Right lobe of liver (tissue), 6 donors: ENCODE results near the gene LPIN3. TPM values are rescaled to one million over a fixed set of nuclear protein-coding genes. Genes with fewer than 3 reads are reported as not detected.

Source experiments
- ATAC-seq, 4 donors: fragments of 200-7000 bp; cut with Tn5 transposase; one replicate each; pipeline ENCODE4 v1.9.1; 2020; ENCODE audit warnings: mild to moderate bottlenecking in 4 of 4, moderate library complexity in 4 of 4
- DNase-seq, 3 donors: peaks; one replicate each; pipeline ENCODE4 v3.0.0-alpha.2; 2020
- H3K27ac ChIP-seq, 3 donors: fragments of 200-600 bp; one replicate each; pipeline ENCODE4 v1.8.0; 2022
- H3K27me3 ChIP-seq, 2 donors: fragments of 200-600 bp; one replicate each; pipeline ENCODE4 v1.8.0; 2022
- H3K36me3 ChIP-seq, 4 donors: fragments of 200-600 bp; sonication (generic) in 1 of 4; one replicate each; pipeline versions ENCODE4 v1.5.1 to v1.8.0; 2017 to 2022; ENCODE audit warnings: control low read depth in 1 of 4
- H3K4me1 ChIP-seq, 4 donors: fragments of 200-600 bp; sonication (generic) in 1 of 4; one replicate each; pipeline versions ENCODE4 v1.5.1 to v1.8.0; 2017 to 2022; ENCODE audit warnings: control low read depth in 1 of 4
- H3K4me3 ChIP-seq, 3 donors: fragments of 200-600 bp; one replicate each; pipeline ENCODE4 v1.8.0; 2022
- H3K9me3 ChIP-seq, 4 donors: fragments of 200-600 bp; sonication (generic) in 1 of 4; one replicate each; pipeline versions ENCODE4 v1.5.1 to v1.8.0; 2017 to 2022; ENCODE audit warnings: control low read depth in 1 of 4
- POLR2A ChIP-seq: fragments of 450-650 bp; IDR thresholded peaks from one replicate; pipeline ENCODE4 v1.6.1; 2017; ENCODE audit warnings: antibody characterized with exemption, mild to moderate bottlenecking
- WGBS: methylation state at CpG from one replicate; pipeline ENCODE4 v1.1.6; 2018; ENCODE audit warnings: low coverage, low lambda C conversion rate; ENCODE audit not compliant: insufficient coverage; ENCODE audit errors: missing lambda C conversion rate; 5-methylcytosine and 5-hydroxymethylcytosine counted together
- intact Hi-C, 2 donors: fragments of 100-400 bp; cut with DNase I; formaldehyde crosslinking; loops; one replicate each; pipeline versions ENCODE4 v1.11.2 to v1.14.1; 2022
- total RNA-seq, 6 experiments: library from RNA; depleted of rRNA in 2 of 6; stranded (reverse); fragments of >200 nt in 2 of 6; fragmentation: NEBNext Ultra II Directional in 3 of 6; extraction: Animal tissue kit (Norgen Biotek cat#: 25700) in 3 of 6; gene quantifications; one replicate each; pipeline versions ENCODE4 v1.1.0 to v1.2.4, GENCODE V29; 2016 to 2023
- TF ChIP-seq, protein P1 (sequence below), 4 donors: fragments of 200-600 bp in 3 of 4; fragments of 450-650 bp in 1 of 4; IDR thresholded peaks; one replicate each; pipeline versions ENCODE4 v1.5.1 to v1.8.0; 2016 to 2022; ENCODE audit warnings: antibody characterized with exemption in 4 of 4, mild to moderate bottlenecking in 2 of 4
- donor health status: DM: no; HTN: yes; CAD: no.
- donor health status: DM: no; HTN: no; CAD: no.
- donor health status: DM: no; HTN: no; CAD: no.
- donor health status: DM: no; HTN: yes; CAD: no.
- donor health status: DM: no; HTN: yes; CAD: no.

Gene LPIN3
- total RNA-seq, 6 experiments from 2014 or later: 8.4 to 44.7 (median 23.4) TPM

DNA sequence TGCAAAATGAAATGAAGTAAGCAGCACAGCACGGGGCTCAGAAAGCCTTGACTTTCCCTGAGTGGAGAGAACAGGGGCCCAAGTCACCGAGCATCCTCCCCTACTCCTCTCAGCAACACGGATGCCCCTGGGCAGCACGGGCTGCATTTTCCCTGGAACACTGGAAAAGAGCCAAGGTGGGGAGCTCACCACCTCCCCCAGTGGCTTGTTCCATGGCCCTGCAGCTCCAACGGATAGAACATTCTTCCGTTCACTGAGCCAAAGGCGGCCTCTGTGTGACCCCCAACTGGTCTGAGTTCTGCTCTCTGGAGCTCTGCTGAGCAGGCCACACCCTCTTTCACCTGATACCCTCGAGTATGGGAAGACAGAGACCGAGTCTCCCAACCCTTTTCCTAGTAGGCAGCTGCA is 46.8 kb downstream of the LPIN3 start:
- DNase-seq (no peak), ATAC-seq (no peak)
- no peaks in the 10 kb centered on the region for H3K9me3 ChIP-seq
- no peak overlapping the region for H3K4me3 ChIP-seq
- H3K27ac ChIP-seq: no peak overlapping the region
- no peaks in the 10 kb centered on the region for H3K4me1 ChIP-seq
- no peaks in the 10 kb centered on the region for H3K27me3 ChIP-seq
- no peaks in the 10 kb centered on the region for H3K36me3 ChIP-seq
- intact Hi-C loops: no loop called here
- WGBS: 19% methylated on average over 4 of the region's 9 CpGs
- TF ChIP-seq, protein P1, sequence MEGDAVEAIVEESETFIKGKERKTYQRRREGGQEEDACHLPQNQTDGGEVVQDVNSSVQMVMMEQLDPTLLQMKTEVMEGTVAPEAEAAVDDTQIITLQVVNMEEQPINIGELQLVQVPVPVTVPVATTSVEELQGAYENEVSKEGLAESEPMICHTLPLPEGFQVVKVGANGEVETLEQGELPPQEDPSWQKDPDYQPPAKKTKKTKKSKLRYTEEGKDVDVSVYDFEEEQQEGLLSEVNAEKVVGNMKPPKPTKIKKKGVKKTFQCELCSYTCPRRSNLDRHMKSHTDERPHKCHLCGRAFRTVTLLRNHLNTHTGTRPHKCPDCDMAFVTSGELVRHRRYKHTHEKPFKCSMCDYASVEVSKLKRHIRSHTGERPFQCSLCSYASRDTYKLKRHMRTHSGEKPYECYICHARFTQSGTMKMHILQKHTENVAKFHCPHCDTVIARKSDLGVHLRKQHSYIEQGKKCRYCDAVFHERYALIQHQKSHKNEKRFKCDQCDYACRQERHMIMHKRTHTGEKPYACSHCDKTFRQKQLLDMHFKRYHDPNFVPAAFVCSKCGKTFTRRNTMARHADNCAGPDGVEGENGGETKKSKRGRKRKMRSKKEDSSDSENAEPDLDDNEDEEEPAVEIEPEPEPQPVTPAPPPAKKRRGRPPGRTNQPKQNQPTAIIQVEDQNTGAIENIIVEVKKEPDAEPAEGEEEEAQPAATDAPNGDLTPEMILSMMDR (IDR thresholded peaks at IDR 0.05): no peak
- no peak for TF ChIP-seq POLR2A

DNA sequence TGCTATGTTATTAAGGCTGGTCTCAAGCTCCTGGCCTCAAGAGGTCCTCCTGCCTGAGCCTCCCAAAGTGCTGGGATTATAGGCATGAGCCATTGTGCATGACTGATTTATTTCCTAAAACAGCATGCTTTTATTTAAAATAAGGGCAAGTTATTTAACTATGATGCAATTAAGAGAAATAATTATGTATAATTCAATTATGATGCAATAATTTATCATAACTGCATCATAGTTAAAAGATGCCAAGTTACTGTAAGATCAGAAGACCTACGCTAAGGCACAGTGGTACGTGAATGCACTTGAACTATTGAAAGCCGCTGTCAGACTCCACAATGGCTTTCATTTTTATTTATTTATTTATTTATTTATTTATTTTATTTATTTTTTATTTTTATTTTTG is 50.3 kb downstream of the LPIN3 start:
- Histone ChIP-seq H3K27ac (no peak overlapping the region), H3K27me3 (no peaks in the 10 kb centered on the region), H3K9me3 (no peaks in the 10 kb centered on the region), H3K4me1 (peaks cover 0 to 5% (median 0%) of the 10 kb centered on the region in 4 donors), H3K36me3 (no peaks in the 10 kb centered on the region), H3K4me3 (no peak overlapping the region)
- DNase-seq (no peak), ATAC-seq (no peak)
- TF ChIP-seq, protein P1 (IDR thresholded peaks at IDR 0.05): no peak
- TF ChIP-seq POLR2A: no peak
- 96% methylated on average over 3 of the region's 3 CpGs for WGBS
- intact Hi-C loops: no loop called here

DNA sequence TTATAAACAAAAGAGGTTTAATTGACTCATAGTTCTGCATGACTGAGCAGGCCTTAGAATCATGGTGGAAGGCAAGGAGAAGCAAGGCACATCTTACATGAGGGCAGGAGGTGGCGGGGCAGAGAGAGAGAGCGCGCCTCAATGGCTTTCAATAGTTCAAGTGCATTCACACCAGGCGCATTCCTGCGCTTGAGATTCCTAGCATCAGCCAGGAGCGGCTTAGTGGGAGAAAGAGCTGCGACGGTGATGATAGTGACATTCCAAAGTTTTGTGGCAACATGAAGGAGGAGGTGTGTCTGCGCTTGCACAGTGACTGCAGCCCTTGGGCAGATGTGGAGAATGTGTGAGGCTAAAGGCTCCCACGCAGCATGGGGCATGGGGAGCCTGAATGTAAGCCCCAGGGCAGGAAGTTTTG is 51.0 kb downstream of the LPIN3 start:
- Histone ChIP-seq H3K4me1 (peaks cover 0 to 5% (median 0%) of the 10 kb centered on the region in 4 donors), H3K36me3 (no peaks in the 10 kb centered on the region), H3K9me3 (no peaks in the 10 kb centered on the region), H3K4me3 (no peak overlapping the region), H3K27ac (no peak overlapping the region), H3K27me3 (no peaks in the 10 kb centered on the region)
- ATAC-seq (no peak), DNase-seq (no peak)
- TF ChIP-seq, protein P1 (IDR thresholded peaks at IDR 0.05): no peak
- no peak for TF ChIP-seq POLR2A
- 94% methylated on average over 9 of the region's 10 CpGs for WGBS
- intact Hi-C loops: no loop called here

DNA sequence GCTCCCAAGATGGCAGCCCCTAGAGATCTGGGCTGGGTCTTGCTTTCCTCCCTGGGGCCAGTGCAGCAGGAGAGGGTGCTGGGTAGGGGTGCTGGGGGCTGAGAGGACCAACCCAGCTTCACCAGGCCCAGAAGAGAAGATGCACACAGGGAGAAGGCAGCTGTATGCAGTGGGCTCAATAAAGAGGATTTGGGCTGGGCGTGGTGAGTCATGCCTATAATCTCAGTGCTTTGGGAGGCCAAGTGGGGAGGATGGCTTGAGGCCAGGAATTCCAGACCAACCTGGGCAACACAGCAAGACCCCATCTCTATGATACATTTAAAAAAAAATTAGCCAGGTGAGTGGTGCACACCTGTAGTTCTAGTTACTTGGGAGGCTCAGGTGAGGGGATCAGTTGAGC is 51.7 kb downstream of the LPIN3 start:
- ATAC-seq: no peak
- no peak overlapping the region for H3K27ac ChIP-seq
- intact Hi-C loops: no loop called here
- TF ChIP-seq, protein P1 (IDR thresholded peaks at IDR 0.05): no peak
- no peak for TF ChIP-seq POLR2A
- H3K36me3 ChIP-seq: no peaks in the 10 kb centered on the region
- H3K4me3 ChIP-seq: no peak overlapping the region
- DNase-seq: no peak
- peaks cover 0 to 5% (median 0%) of the 10 kb centered on the region in 4 donors for H3K4me1 ChIP-seq
- no peaks in the 10 kb centered on the region for H3K27me3 ChIP-seq
- WGBS: no CpG with 5 or more reads among the region's 1 CpG
- no peaks in the 10 kb centered on the region for H3K9me3 ChIP-seq
